ENCODE data around the gene PRDM2. TPM values are rescaled to one million over a fixed set of nuclear protein-coding genes. Genes with fewer than 3 reads are reported as not detected.

The PRDM2 gene
- total and polyA plus RNA-seq, 9 donors, result 30.0 to 81.9 (median 61.8) TPM

GRCh38 chr1:13820456-13820855, 120.5 kb downstream of the PRDM2 start:
- TF ChIP-seq POLR2A (IDR thresholded peaks at IDR 0.05), result no peak
- TF ChIP-seq CTCF (IDR thresholded peaks at IDR 0.05), result no peak
- no peak for TF ChIP-seq EP300 (IDR thresholded peaks at IDR 0.05)
- Histone ChIP-seq H3K27ac (no peak overlapping the region), H3K9me3 (no peaks in the 10 kb centered on the region), H3K36me3 (no peaks in the 10 kb centered on the region), H3K4me3 (no peak overlapping the region), H3K4me1 (ENCODE audit: insufficient read depth) (no peaks in the 10 kb centered on the region), H3K27me3 (no peaks in the 10 kb centered on the region)
- 83 to 87% (median 84%) methylated on average over 8 of the region's 8 CpGs for WGBS, 3 donors
- intact Hi-C loops (cut with DNase I), result loop anchor here in 2 of 4 donors (5.0 to 10.0 kb wide), 2 partner anchors 153 to 156 kb away; no protein-coding TSS in a partner anchor
- peak in 1 of 5 donors; percentile 5 for DNase-seq

- intact Hi-C loops (cut with DNase I), result loop anchor here in 2 of 4 donors (5.0 to 10.0 kb wide), 2 partner anchors 156 to 159 kb away; no protein-coding TSS in a partner anchor
- H3K9me3 ChIP-seq, result no peaks in the 10 kb centered on the region
- H3K36me3 ChIP-seq, result no peaks in the 10 kb centered on the region
- no peak overlapping the region for H3K27ac ChIP-seq
- TF ChIP-seq POLR2A (IDR thresholded peaks at IDR 0.05) (no peak), EP300 (IDR thresholded peaks at IDR 0.05) (no peak), CTCF (IDR thresholded peaks at IDR 0.05) (no peak)
- 86 to 94% (median 92%) methylated on average over 24 of the region's 24 CpGs for WGBS, 3 donors
- H3K4me3 ChIP-seq, result no peak overlapping the region
- DNase-seq, result peak in 1 of 5 donors; percentile 9
- no peaks in the 10 kb centered on the region for H3K27me3 ChIP-seq
- no peaks in the 10 kb centered on the region for H3K4me1 ChIP-seq (ENCODE audit: insufficient read depth)
These were observed 123.3 kb downstream of the PRDM2 start for GRCh38 chr1:13823126-13823880.

- intact Hi-C loops (cut with DNase I), result loop anchor here in 2 of 4 donors (5.0 to 10.0 kb wide), 2 partner anchors 157 to 159 kb away; no protein-coding TSS in a partner anchor
- Histone ChIP-seq H3K36me3 (no peaks in the 10 kb centered on the region), H3K27me3 (no peaks in the 10 kb centered on the region), H3K27ac (no peak overlapping the region), H3K4me3 (no peak overlapping the region), H3K9me3 (no peaks in the 10 kb centered on the region), H3K4me1 (ENCODE audit: insufficient read depth) (no peaks in the 10 kb centered on the region)
- no peak for TF ChIP-seq EP300 (IDR thresholded peaks at IDR 0.05)
- no peak for TF ChIP-seq POLR2A (IDR thresholded peaks at IDR 0.05)
- no peak for TF ChIP-seq CTCF (IDR thresholded peaks at IDR 0.05)
- peak in 1 of 5 donors; percentile 4 for DNase-seq
- WGBS, 3 donors, result 84 to 89% (median 86%) methylated on average over 11 of the region's 11 CpGs
These were observed 123.9 kb downstream of the PRDM2 start for GRCh38 chr1:13823936-13824335.

GRCh38 chr1:13824626-13825025, 124.6 kb downstream of the PRDM2 start:
- Histone ChIP-seq H3K9me3 (no peaks in the 10 kb centered on the region), H3K36me3 (no peaks in the 10 kb centered on the region), H3K27ac (no peak overlapping the region), H3K27me3 (no peaks in the 10 kb centered on the region), H3K4me3 (no peak overlapping the region), H3K4me1 (ENCODE audit: insufficient read depth) (no peaks in the 10 kb centered on the region)
- TF ChIP-seq POLR2A (IDR thresholded peaks at IDR 0.05) (no peak), CTCF (IDR thresholded peaks at IDR 0.05) (no peak), EP300 (IDR thresholded peaks at IDR 0.05) (no peak)
- 91 to 97% (median 92%) methylated on average over 9 of the region's 9 CpGs for WGBS, 3 donors
- peak in 1 of 5 donors; percentile 5 for DNase-seq
- intact Hi-C loops (cut with DNase I), result loop anchor here in 2 of 4 donors (5.0 to 10.0 kb wide), 3 partner anchors 133 to 160 kb away; no protein-coding TSS in a partner anchor

Data from ovary (tissue), 9 donors.